ENCODE results near the gene IVNS1ABP. TPM values are rescaled to one million over a fixed set of nuclear protein-coding genes. Genes with fewer than 3 reads are reported as not detected.

IVNS1ABP gene
- total and polyA plus RNA-seq, 2 donors (not counting 3 experiments of a cell fraction or from before 2014, with no cell fraction given) = 26.3 to 81.6 TPM

DNA sequence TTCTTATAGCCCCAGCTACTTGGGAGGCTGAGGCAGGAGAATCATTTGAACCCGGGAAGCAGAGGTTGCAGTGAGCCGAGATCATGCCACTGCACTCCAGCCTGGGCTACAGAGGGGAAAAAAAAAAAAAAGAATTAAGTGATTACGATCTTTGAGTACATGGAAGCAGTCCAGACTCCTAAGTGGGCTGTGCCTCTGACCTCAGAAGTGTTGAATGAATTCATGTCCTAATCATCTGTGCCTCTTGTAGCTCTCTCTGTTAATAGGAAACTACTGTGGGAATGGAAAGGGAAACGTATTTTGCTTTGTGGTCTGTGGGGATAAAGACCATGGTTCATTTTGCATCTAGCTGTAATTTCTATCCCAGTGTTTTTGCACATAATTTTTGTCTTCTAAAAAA lies 8.4 kb upstream of the IVNS1ABP start:
- FAIRE-seq = no peak
- H3K27me3 ChIP-seq (ENCODE audit: control insufficient read depth in 2 of 2, insufficient read depth in 2 of 2, low read length in 2 of 2) = no peaks in the 10 kb centered on the region
- no peaks in the 10 kb centered on the region for H3K4me1 ChIP-seq (ENCODE audit: control insufficient read depth, extremely low read depth, insufficient read depth, low read length)
- no peaks in the 10 kb centered on the region for H3K79me2 ChIP-seq (ENCODE audit: control insufficient read depth, insufficient read depth, low read length)
- DNase-seq (ENCODE audit: low read depth, low spot score) = no peak
- no TSS peak for BruUV-seq (replicated peaks)
- H3K4me3 ChIP-seq (replicated peaks in 1 of 3; ENCODE audit: insufficient read depth in 1 of 3, low read depth in 1 of 3, low read length in 3 of 3) = no peak overlapping the region
- intact Hi-C loops (cut with micrococcal nuclease) (no loop called here), dilution Hi-C loops (cut with MboI; ENCODE audit: extremely low pct_ligation_motif_present, low sequenced_read_pairs) (no loop called here)
- H3K9me1 ChIP-seq (replicated peaks; ENCODE audit: control insufficient read depth, extremely low read depth, insufficient read depth, low read length) = no peaks in the 10 kb centered on the region
- POLR2A ChIA-PET = no interaction called here
- no peaks in the 10 kb centered on the region for H3K9me3 ChIP-seq (replicated peaks; ENCODE audit: control insufficient read depth, insufficient read depth, low read length)
- no peak overlapping the region for H3K9ac ChIP-seq (replicated peaks; ENCODE audit: extremely low read depth, insufficient read depth, low read length)
- CTCF ChIA-PET = interaction anchor here (1.4 kb wide), 1 partner anchor 345 kb away, joined by 3 read pairs; no protein-coding TSS in a partner anchor
- H4K20me1 ChIP-seq (replicated peaks; ENCODE audit: control insufficient read depth, extremely low read depth, insufficient read depth, low read length) = no peaks in the 10 kb centered on the region
- H2AFZ ChIP-seq (ENCODE audit: low read depth, low read length) = no peak overlapping the region
- H3K4me2 ChIP-seq (ENCODE audit: insufficient read depth, low read length) = no peak overlapping the region
- TF ChIP-seq POLR2A (IDR thresholded peaks at IDR 0.05; ENCODE audit: low read depth, low read length) = no peak
- TF ChIP-seq MYC (IDR thresholded peaks at IDR 0.05; ENCODE audit: low read depth, low read length) = no peak
- TF ChIP-seq, protein P1, sequence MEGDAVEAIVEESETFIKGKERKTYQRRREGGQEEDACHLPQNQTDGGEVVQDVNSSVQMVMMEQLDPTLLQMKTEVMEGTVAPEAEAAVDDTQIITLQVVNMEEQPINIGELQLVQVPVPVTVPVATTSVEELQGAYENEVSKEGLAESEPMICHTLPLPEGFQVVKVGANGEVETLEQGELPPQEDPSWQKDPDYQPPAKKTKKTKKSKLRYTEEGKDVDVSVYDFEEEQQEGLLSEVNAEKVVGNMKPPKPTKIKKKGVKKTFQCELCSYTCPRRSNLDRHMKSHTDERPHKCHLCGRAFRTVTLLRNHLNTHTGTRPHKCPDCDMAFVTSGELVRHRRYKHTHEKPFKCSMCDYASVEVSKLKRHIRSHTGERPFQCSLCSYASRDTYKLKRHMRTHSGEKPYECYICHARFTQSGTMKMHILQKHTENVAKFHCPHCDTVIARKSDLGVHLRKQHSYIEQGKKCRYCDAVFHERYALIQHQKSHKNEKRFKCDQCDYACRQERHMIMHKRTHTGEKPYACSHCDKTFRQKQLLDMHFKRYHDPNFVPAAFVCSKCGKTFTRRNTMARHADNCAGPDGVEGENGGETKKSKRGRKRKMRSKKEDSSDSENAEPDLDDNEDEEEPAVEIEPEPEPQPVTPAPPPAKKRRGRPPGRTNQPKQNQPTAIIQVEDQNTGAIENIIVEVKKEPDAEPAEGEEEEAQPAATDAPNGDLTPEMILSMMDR (IDR thresholded peaks at IDR 0.05; ENCODE audit: extremely low read depth in 1 of 2, insufficient read depth in 1 of 2, low read depth in 1 of 2, low read length in 2 of 2) = no peak
- TF ChIP-seq GATA2 (IDR thresholded peaks at IDR 0.05; ENCODE audit: insufficient read depth, insufficient read length, low read depth, low read length) = no peak
- TF ChIP-seq EZH2 (IDR thresholded peaks at IDR 0.05; ENCODE audit: borderline replicate concordance, low read depth, low read length, severe bottlenecking) = no peak
- TF ChIP-seq JUN (IDR thresholded peaks at IDR 0.05; ENCODE audit: borderline replicate concordance, insufficient read depth, insufficient read length, low read depth) = no peak
- H3K27ac ChIP-seq (ENCODE audit: insufficient read depth, low read depth, low read length) = no peak overlapping the region
- H3K36me3 ChIP-seq (ENCODE audit: control insufficient read depth in 2 of 2, extremely low read depth in 1 of 2, insufficient read depth in 2 of 2, low read length in 2 of 2) = no peaks in the 10 kb centered on the region

DNA sequence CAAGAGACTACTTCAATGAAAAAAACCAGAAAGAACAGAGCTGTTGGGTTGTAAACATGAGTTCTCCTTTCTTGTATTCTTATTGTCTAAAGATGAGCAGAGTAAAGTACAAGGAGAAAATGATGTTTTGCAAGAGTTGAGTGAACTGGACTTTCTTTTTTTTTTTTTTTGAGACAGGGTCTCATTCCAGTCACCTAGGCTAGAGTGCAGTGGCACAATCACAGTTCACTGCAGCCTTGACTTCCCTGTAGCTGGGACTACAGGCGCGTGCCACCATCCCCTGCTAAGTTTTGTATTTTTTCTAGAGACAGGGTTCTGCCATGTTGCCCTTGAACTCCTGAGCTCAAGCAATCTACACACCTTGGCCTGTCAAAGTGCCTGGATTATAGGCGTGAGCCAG lies 7.1 kb upstream of the IVNS1ABP start:
- intact Hi-C loops (cut with micrococcal nuclease) = no loop called here
- TF ChIP-seq POLR2AphosphoS5 (IDR thresholded peaks at IDR 0.05; ENCODE audit: insufficient read depth, low read depth, low read length) = no peak
- no peak for TF ChIP-seq JUN (IDR thresholded peaks at IDR 0.05; ENCODE audit: borderline replicate concordance, insufficient read depth, insufficient read length, low read depth)
- no peak for TF ChIP-seq POLR2A (IDR thresholded peaks at IDR 0.05; ENCODE audit: low read depth, low read length)
- TF ChIP-seq, protein P1 (IDR thresholded peaks at IDR 0.05; ENCODE audit: extremely low read depth in 1 of 2, insufficient read depth in 1 of 2, low read depth in 1 of 2, low read length in 2 of 2) = no peak
- TF ChIP-seq MYC (IDR thresholded peaks at IDR 0.05; ENCODE audit: low read depth, low read length) = no peak
- no peak for TF ChIP-seq GATA2 (IDR thresholded peaks at IDR 0.05; ENCODE audit: insufficient read depth, insufficient read length, low read depth, low read length)
- TF ChIP-seq, protein P2, sequence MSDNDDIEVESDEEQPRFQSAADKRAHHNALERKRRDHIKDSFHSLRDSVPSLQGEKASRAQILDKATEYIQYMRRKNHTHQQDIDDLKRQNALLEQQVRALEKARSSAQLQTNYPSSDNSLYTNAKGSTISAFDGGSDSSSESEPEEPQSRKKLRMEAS (IDR thresholded peaks at IDR 0.05; ENCODE audit: insufficient read depth, insufficient read length) = no peak
- no peak for TF ChIP-seq EZH2 (IDR thresholded peaks at IDR 0.05; ENCODE audit: borderline replicate concordance, low read depth, low read length, severe bottlenecking)
- no peak for TF ChIP-seq FOS (IDR thresholded peaks at IDR 0.05; ENCODE audit: borderline replicate concordance, insufficient read depth, low read length)
- H3K9me1 ChIP-seq (replicated peaks; ENCODE audit: control insufficient read depth, extremely low read depth, insufficient read depth, low read length) = no peaks in the 10 kb centered on the region
- no peak overlapping the region for H3K4me2 ChIP-seq (ENCODE audit: insufficient read depth, low read length)
- CTCF ChIA-PET = interaction anchor here (1.3 to 1.4 kb wide), 2 partner anchors 347 to 357 kb away, joined by 3 read pairs; no protein-coding TSS in a partner anchor
- BruUV-seq (replicated peaks) = no TSS peak
- no peak overlapping the region for H3K9ac ChIP-seq (replicated peaks; ENCODE audit: extremely low read depth, insufficient read depth, low read length)
- no peak overlapping the region for H2AFZ ChIP-seq (ENCODE audit: low read depth, low read length)
- no peaks in the 10 kb centered on the region for H3K27me3 ChIP-seq (ENCODE audit: control insufficient read depth in 2 of 2, insufficient read depth in 2 of 2, low read length in 2 of 2)
- no peaks in the 10 kb centered on the region for H3K79me2 ChIP-seq (ENCODE audit: control insufficient read depth, insufficient read depth, low read length)
- H3K27ac ChIP-seq (ENCODE audit: insufficient read depth, low read depth, low read length) = no peak overlapping the region
- POLR2A ChIA-PET = no interaction called here
- no peaks in the 10 kb centered on the region for H3K9me3 ChIP-seq (replicated peaks; ENCODE audit: control insufficient read depth, insufficient read depth, low read length)
- DNase-seq (ENCODE audit: low read depth, low spot score) (no peak), FAIRE-seq (no peak)
- H3K36me3 ChIP-seq (ENCODE audit: control insufficient read depth in 2 of 2, extremely low read depth in 1 of 2, insufficient read depth in 2 of 2, low read length in 2 of 2) = no peaks in the 10 kb centered on the region
- dilution Hi-C loops (cut with MboI; ENCODE audit: extremely low pct_ligation_motif_present, low sequenced_read_pairs) = no loop called here
- no peaks in the 10 kb centered on the region for H4K20me1 ChIP-seq (replicated peaks; ENCODE audit: control insufficient read depth, extremely low read depth, insufficient read depth, low read length)
- H3K4me1 ChIP-seq (ENCODE audit: control insufficient read depth, extremely low read depth, insufficient read depth, low read length) = no peaks in the 10 kb centered on the region
- H3K4me3 ChIP-seq (replicated peaks in 1 of 3; ENCODE audit: insufficient read depth in 1 of 3, low read depth in 1 of 3, low read length in 3 of 3) = no peak overlapping the region

Measured in endothelial cell of umbilical vein (primary cell).